ENCODE results near the gene NDUFAB1.

- TF ChIP-seq POLR2A (IDR thresholded peaks at IDR 0.05; ENCODE audit: low read depth, low read length) (no peak), POLR2AphosphoS5 (IDR thresholded peaks at IDR 0.05; ENCODE audit: low read depth, low read length) (no peak), TAF1 (IDR thresholded peaks at IDR 0.05; ENCODE audit: low read depth, low read length) (no peak), PAX5 (IDR thresholded peaks at IDR 0.05; ENCODE audit: insufficient read depth, low read length, severe bottlenecking) (no peak)
Measured at GRCh38 chr16:23552161-23552560, 44.0 kb downstream of the NDUFAB1 start.
